H1 (cell line): Measurements from ENCODE around the gene USP17L17. TPM values are rescaled to one million over a fixed set of nuclear protein-coding genes. Genes with fewer than 3 reads are reported as not detected.
"Not testable (repeated sequence)": the region's sequence is repeated elsewhere in the genome, so short reads cannot be mapped to it uniquely, and the experiment has no call there.

ENCODE experiments used
- CTCF ChIA-PET: fragments of 300-600 bp; sonication (Branson Sonifier 250); formaldehyde crosslinking; loops from one replicate; lab custom pipeline; 2021; ENCODE audit not compliant: partially characterized antibody; lab: Charles Lee
- POLR2A ChIA-PET: fragments of 300-600 bp; sonication (Branson Sonifier 250); formaldehyde crosslinking; loops from one replicate; lab custom pipeline; 2021; ENCODE audit warnings: inconsistent platforms; ENCODE audit not compliant: partially characterized antibody; lab: Charles Lee
- DNase-seq, 2 experiments: peaks; one replicate each; pipeline versions ENCODE4 v3.0.0 to v3.0.0-alpha.2; 2010 to 2022; ENCODE audit warnings: low spot score in 2 of 2, low read depth in 1 of 2, mixed read lengths in 1 of 2
- FAIRE-seq: peaks from 2 replicates; lab custom pipeline; 2011; peaks lifted over from hg19 to GRCh38; lab: Jason Lieb, UNC
- H2AFZ ChIP-seq: 2 replicates; pipeline ENCODE4 v1.8.1; 2012; ENCODE audit warnings: low read length, inconsistent platforms
- H2AK5ac ChIP-seq: 2 replicates; pipeline ENCODE4 v1.6.1; 2013; ENCODE audit warnings: low read depth, low read length
- H2BK120ac ChIP-seq: replicated peaks from 2 replicates; pipeline ENCODE3; 2013; ENCODE audit warnings: low read depth, low read length, inconsistent platforms
- H2BK12ac ChIP-seq: 2 replicates; pipeline ENCODE4 v1.6.1; 2013; ENCODE audit warnings: low read depth, low read length
- H2BK15ac ChIP-seq: 2 replicates; pipeline ENCODE4 v1.6.1; 2013; ENCODE audit warnings: low read length
- H2BK20ac ChIP-seq: 2 replicates; pipeline ENCODE4 v1.6.1; 2013; ENCODE audit warnings: low read length
- H2BK5ac ChIP-seq: 2 replicates; pipeline ENCODE4 v1.6.1; 2013; ENCODE audit warnings: low read depth, low read length
- H3K14ac ChIP-seq: 2 replicates; pipeline ENCODE4 v1.6.1; 2013; ENCODE audit warnings: inconsistent platforms; ENCODE audit not compliant: insufficient read length
- H3K18ac ChIP-seq: 2 replicates; pipeline ENCODE4 v1.6.1; 2013; ENCODE audit warnings: low read length; ENCODE audit errors: extremely low read depth
- H3K23ac ChIP-seq: 2 replicates; pipeline ENCODE4 v1.6.1; 2013; ENCODE audit warnings: inconsistent platforms; ENCODE audit not compliant: insufficient read length
- H3K23me2 ChIP-seq: 2 replicates; pipeline ENCODE4 v1.6.1; 2013; ENCODE audit warnings: low read depth, low read length
- H3K27ac ChIP-seq: 2 replicates; pipeline ENCODE4 v1.6.1; 2011; ENCODE audit warnings: low read depth, low read length, inconsistent platforms
- H3K27me3 ChIP-seq, 4 experiments: replicated peaks in 1 of 4; 1 replicate in 1 of 4; 2 replicates in 3 of 4; pipeline versions ENCODE4 v1.6.1 to v1.8.1; 2011 to 2013; ENCODE audit warnings: low read length in 3 of 4, mild to moderate bottlenecking in 3 of 4, inconsistent platforms in 2 of 4, mixed read lengths in 2 of 4, moderate library complexity in 1 of 4; ENCODE audit not compliant: control insufficient read depth in 3 of 4, insufficient read depth in 3 of 4; ENCODE audit errors: extremely low read depth in 1 of 4
- H3K36me3 ChIP-seq, 4 experiments: 2 replicates each; pipeline versions ENCODE4 v1.6.1 to v1.8.1; 2011 to 2013; ENCODE audit warnings: mild to moderate bottlenecking in 4 of 4, low read length in 3 of 4, moderate library complexity in 2 of 4, control low read depth in 1 of 4, inconsistent platforms in 1 of 4; ENCODE audit not compliant: insufficient read depth in 4 of 4, control insufficient read depth in 2 of 4
- H3K4ac ChIP-seq: replicated peaks from 2 replicates; pipeline ENCODE3; 2013; ENCODE audit warnings: low read length, low read depth, mixed read lengths, inconsistent platforms; ENCODE audit not compliant: insufficient read length
- H3K4me1 ChIP-seq, 4 experiments: replicated peaks in 1 of 4; 1 replicate in 1 of 4; 2 replicates in 3 of 4; pipeline versions ENCODE4 v1.6.1 to v1.8.1; 2011 to 2013; ENCODE audit warnings: low read length in 3 of 4, inconsistent platforms in 2 of 4, mixed read lengths in 1 of 4; ENCODE audit not compliant: insufficient read depth in 4 of 4, control insufficient read depth in 3 of 4
- H3K4me2 ChIP-seq, 2 experiments: 2 replicates each; pipeline versions ENCODE4 v1.6.1 to v1.8.1; 2011 to 2013; ENCODE audit warnings: low read depth in 2 of 2, low read length in 2 of 2, control low read depth in 1 of 2, inconsistent platforms in 1 of 2, mild to moderate bottlenecking in 1 of 2; ENCODE audit not compliant: insufficient read depth in 1 of 2
- H3K4me3 ChIP-seq, 4 experiments: fragments of 200-600, 300-600 bp in 1 of 4; sonication (generic), shearing (Covaris generic), sonication (Bioruptor Twin) in 1 of 4; 2 replicates each; pipeline versions ENCODE4 v1.5.1 to v1.8.1; 2011 to 2016; ENCODE audit warnings: low read length in 4 of 4, low read depth in 3 of 4, control low read depth in 2 of 4, inconsistent platforms in 2 of 4, mild to moderate bottlenecking in 2 of 4, mixed read lengths in 1 of 4, moderate library complexity in 1 of 4; ENCODE audit not compliant: insufficient read depth in 2 of 4; ENCODE audit errors: extremely low read depth in 1 of 4
- H3K56ac ChIP-seq: replicated peaks from 2 replicates; pipeline ENCODE3; 2013; ENCODE audit warnings: low read depth, mild to moderate bottlenecking, mixed read lengths, low read length, inconsistent platforms; ENCODE audit not compliant: insufficient read length
- H3K79me1 ChIP-seq: 2 replicates; pipeline ENCODE4 v1.6.1; 2013; ENCODE audit warnings: low read depth, low read length, control low read depth
- H3K79me2 ChIP-seq, 2 experiments: 2 replicates each; pipeline versions ENCODE4 v1.6.1 to v1.8.1; 2012 to 2013; ENCODE audit warnings: low read length in 2 of 2, mild to moderate bottlenecking in 2 of 2, inconsistent platforms in 1 of 2; ENCODE audit not compliant: insufficient read depth in 2 of 2, control insufficient read depth in 1 of 2
- H3K9ac ChIP-seq, 4 experiments: replicated peaks in 1 of 4; 1 replicate in 1 of 4; 2 replicates in 3 of 4; pipeline versions ENCODE4 v1.6.1 to v1.8.1; 2011 to 2013; ENCODE audit warnings: low read depth in 3 of 4, low read length in 3 of 4, control low read depth in 2 of 4, mild to moderate bottlenecking in 2 of 4, moderate library complexity in 2 of 4, inconsistent platforms in 1 of 4; ENCODE audit errors: extremely low read depth in 1 of 4
- H3K9me3 ChIP-seq, 2 experiments: 2 replicates each; pipeline versions ENCODE4 v1.6.1 to v1.8.1; 2012 to 2013; ENCODE audit warnings: mild to moderate bottlenecking in 2 of 2, moderate library complexity in 2 of 2, control low read depth in 1 of 2, inconsistent platforms in 1 of 2, low read depth in 1 of 2, low read length in 1 of 2, mixed read lengths in 1 of 2; ENCODE audit not compliant: insufficient read depth in 2 of 2
- H4K20me1 ChIP-seq, 2 experiments: replicated peaks in 1 of 2; 2 replicates each; pipeline versions ENCODE3 to v1.8.1; 2011 to 2013; ENCODE audit warnings: inconsistent platforms in 2 of 2, low read length in 2 of 2, mild to moderate bottlenecking in 1 of 2; ENCODE audit not compliant: insufficient read depth in 2 of 2, control insufficient read depth in 1 of 2
- H4K5ac ChIP-seq: 2 replicates; pipeline ENCODE4 v1.6.1; 2013; ENCODE audit warnings: low read length, low read depth, mixed read lengths, inconsistent platforms; ENCODE audit not compliant: insufficient read length
- H4K8ac ChIP-seq: 2 replicates; pipeline ENCODE4 v1.8.0; 2013; ENCODE audit warnings: mild to moderate bottlenecking, moderate library complexity, low read length, inconsistent platforms; ENCODE audit not compliant: insufficient read depth; ENCODE audit errors: extremely low read depth
- H4K91ac ChIP-seq: replicated peaks from 2 replicates; pipeline ENCODE3; 2013; ENCODE audit warnings: low read length, mixed read lengths, inconsistent platforms; ENCODE audit not compliant: insufficient read length
- WGBS, 2 experiments: shearing (Covaris generic) in 1 of 2; methylation state at CpG; one replicate each; pipeline versions ENCODE4 v1.1.6 to v1.1.7; 2013 to 2015; ENCODE audit warnings: low lambda C conversion rate in 2 of 2, mixed read lengths in 2 of 2, inconsistent platforms in 1 of 2, low coverage in 1 of 2, missing lambda C conversion rate in 1 of 2; ENCODE audit not compliant: insufficient replicate concordance in 2 of 2, insufficient coverage in 1 of 2, insufficient read length in 1 of 2; ENCODE audit errors: extremely low coverage in 1 of 2, missing lambda C conversion rate in 1 of 2; 5-methylcytosine and 5-hydroxymethylcytosine counted together
- long read RNA-seq, 2 experiments: library from RNA in 1 of 2; library from capped mRNA in 1 of 2; stranded (forward); transcript quantifications; one replicate each; pipeline ENCODE4 v2.0.0, GENCODE V29; 2021; ENCODE audit warnings: inconsistent platforms in 1 of 2
- polyA minus RNA-seq, 3 experiments: library from RNA; depleted of rRNA, polyadenylated mRNA; stranded (reverse); fragments of >200 nt; gene quantifications; 1 replicate in 2 of 3; 2 replicates in 1 of 3; pipeline ENCODE4 v1.2.3, GENCODE V29; 2011
- polyA plus RNA-seq, 7 experiments: library from polyadenylated mRNA; depleted of rRNA in 3 of 7; stranded (reverse) in 5 of 7; unstranded in 2 of 7; fragments of >200 nt in 5 of 7; fragments of 200-250 nt in 2 of 7; gene quantifications; 1 replicate in 5 of 7; 2 replicates in 1 of 7; 4 replicates in 1 of 7; pipeline versions ENCODE4 v1.2.1 to v1.2.3, GENCODE V29; 2011 to 2013; ENCODE audit warnings: missing spikeins in 2 of 7, mixed read lengths in 2 of 7
- total RNA-seq: library from RNA; stranded (reverse); fragmentation: NEBNext Ultra II Directional; extraction: Animal tissue kit (Norgen Biotek cat#: 25700); gene quantifications from 2 replicates; pipeline ENCODE4 v1.2.1, GENCODE V29; 2021

USP17L17 gene, protein sequence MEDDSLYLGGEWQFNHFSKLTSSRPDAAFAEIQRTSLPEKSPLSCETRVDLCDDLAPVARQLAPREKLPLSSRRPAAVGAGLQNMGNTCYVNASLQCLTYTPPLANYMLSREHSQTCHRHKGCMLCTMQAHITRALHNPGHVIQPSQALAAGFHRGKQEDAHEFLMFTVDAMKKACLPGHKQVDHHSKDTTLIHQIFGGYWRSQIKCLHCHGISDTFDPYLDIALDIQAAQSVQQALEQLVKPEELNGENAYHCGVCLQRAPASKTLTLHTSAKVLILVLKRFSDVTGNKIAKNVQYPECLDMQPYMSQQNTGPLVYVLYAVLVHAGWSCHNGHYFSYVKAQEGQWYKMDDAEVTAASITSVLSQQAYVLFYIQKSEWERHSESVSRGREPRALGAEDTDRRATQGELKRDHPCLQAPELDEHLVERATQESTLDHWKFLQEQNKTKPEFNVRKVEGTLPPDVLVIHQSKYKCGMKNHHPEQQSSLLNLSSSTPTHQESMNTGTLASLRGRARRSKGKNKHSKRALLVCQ
- not detected in 2 replicates for total RNA-seq
- polyA plus RNA-seq (2011; rRNA removed): not detected in 2 replicates
- not detected for polyA plus RNA-seq (2011; cell fraction: cytosol; rRNA removed)
- not detected for polyA plus RNA-seq (2011; cell fraction: nucleus; rRNA removed)
- polyA plus RNA-seq (2012, experiment 1 of 2): not detected in 4 replicates
- not detected for polyA plus RNA-seq (2012, experiment 2 of 2)
- not detected for polyA plus RNA-seq (2013, experiment 1 of 2)
- not detected for polyA plus RNA-seq (2013, experiment 2 of 2)
- polyA minus RNA-seq (2011; rRNA and poly(A)+ RNA removed): not detected in 2 replicates
- polyA minus RNA-seq (2011; cell fraction: cytosol; rRNA and poly(A)+ RNA removed): not detected
- polyA minus RNA-seq (2011; cell fraction: nucleus; rRNA and poly(A)+ RNA removed): not detected
- long read RNA-seq, experiment 1: 0 reads
- long read RNA-seq, experiment 2: 0 reads

GRCh38 chr4:9243579-9243978 is at the start of gene USP17L17:
TSS of gene USP17L17 (plus strand) at chr4:9243879. CDS start at chr4:9243879, 0 bp downstream.
- POLR2A ChIA-PET, H3K4me1 ChIP-seq, DNase-seq, CTCF ChIA-PET, H2AFZ ChIP-seq, FAIRE-seq, H2AK5ac ChIP-seq, H3K79me2 ChIP-seq, H2BK120ac ChIP-seq, H3K4me3 ChIP-seq, H3K36me3 ChIP-seq, H3K9ac ChIP-seq, H4K8ac ChIP-seq, H4K5ac ChIP-seq, H3K56ac ChIP-seq, H3K23me2 ChIP-seq, H2BK15ac ChIP-seq, H2BK12ac ChIP-seq, H3K4ac ChIP-seq, H4K91ac ChIP-seq, H3K14ac ChIP-seq, H3K4me2 ChIP-seq, H2BK5ac ChIP-seq, H3K18ac ChIP-seq, H4K20me1 ChIP-seq, H3K79me1 ChIP-seq, H2BK20ac ChIP-seq, H3K23ac ChIP-seq, H3K27me3 ChIP-seq, H3K27ac ChIP-seq: not testable (repeated sequence)
- H3K9me3 ChIP-seq: peaks cover 3 to 12% of the 10 kb centered on the region in 2 experiments; a peak in 2 of 4 replicates
- WGBS, 2 experiments: 88% methylated on average over 6 of the region's 14 CpGs; no CpG with 5 or more reads in 1 of the 2 experiments
